K562 (cell line): ENCODE data around the gene CAPN10. TPM values are rescaled to one million over a fixed set of nuclear protein-coding genes. Genes with fewer than 3 reads are reported as not detected.

ENCODE experiments used
- JUN ChIP-seq, 2 experiments: sonication (generic) in 1 of 2; formaldehyde crosslinking in 1 of 2; IDR thresholded peaks; 2 replicates each; pipeline versions ENCODE4 v1.6.1 to v1.8.0; 2012 to 2022; ENCODE audit warnings: borderline replicate concordance in 2 of 2, mild to moderate bottlenecking in 2 of 2, improper control_type of control experiment in 1 of 2, low read depth in 1 of 2, low read length in 1 of 2, missing genetic modification reagents in 1 of 2
- MGA ChIP-seq: fragments of 450-650 bp; IDR thresholded peaks from 2 replicates; pipeline ENCODE4 v1.6.1; 2016; ENCODE audit warnings: mild to moderate bottlenecking, moderate library complexity
- NCOA2 ChIP-seq, 2 experiments: fragments of 450-650 bp; IDR thresholded peaks; 2 replicates each; pipeline ENCODE4 v1.6.1; 2018; ENCODE audit warnings: mild to moderate bottlenecking in 2 of 2, moderate library complexity in 1 of 2; ENCODE audit not compliant: partially characterized antibody in 2 of 2
- RBM25 ChIP-seq: fragments of 200-400 bp; formaldehyde crosslinking; IDR thresholded peaks from 2 replicates; pipeline ENCODE4 v1.6.1; 2018; ENCODE audit warnings: low read length, low read depth, moderate library complexity; ENCODE audit not compliant: severe bottlenecking
- ZNF277 ChIP-seq: fragments of 250-450 bp; sonication (Bioruptor Pico); IDR thresholded peaks from 2 replicates; pipeline ENCODE4 v1.8.0; 2022; ENCODE audit warnings: inconsistent platforms, mild to moderate bottlenecking, moderate library complexity, borderline replicate concordance
- ZNF583 ChIP-seq: fragments of 250-450 bp; sonication (Bioruptor Pico); IDR thresholded peaks from 2 replicates; pipeline ENCODE4 v1.4.0; 2020
- polyA plus RNA-seq, 8 experiments: library from polyadenylated mRNA; depleted of rRNA in 4 of 8; stranded (reverse) in 5 of 8; unstranded in 3 of 8; fragments of >200 nt; fragmentation: Nextera tagmentation in 2 of 8; fragmentation: Illumina TruSeq in 1 of 8; extraction: Ambion mirVana in 2 of 8; extraction: Trizol in 1 of 8; gene quantifications; 2 replicates each; pipeline versions ENCODE4 v1.2.1 to v1.2.3, GENCODE V29; 2011 to 2014; ENCODE audit warnings: inconsistent platforms in 1 of 8, missing spikeins in 1 of 8
- total RNA-seq, 7 experiments: library from RNA; depleted of rRNA in 6 of 7; stranded (reverse); fragments of >200 nt in 6 of 7; fragmentation: Illumina TruSeq in 2 of 7; extraction: Trizol in 2 of 7; gene quantifications; 2 replicates each; pipeline versions ENCODE4 v1.2.1 to v1.2.3, GENCODE V29; 2011 to 2021; ENCODE audit warnings: low replicate concordance in 1 of 7

Gene CAPN10
- total and polyA plus RNA-seq, 9 of the 15 experiments (the other 6 are each of a cell fraction or from before 2014, with no cell fraction given) = 0.08 to 26.1 (median 8.4) TPM

- TF ChIP-seq MGA (no peak), ZNF277 (CRISPR knock-in tag) (no peak), JUN (IDR thresholded peaks at IDR 0.05; ENCODE audit: borderline replicate concordance, low read depth, low read length) (no peak), JUN (CRISPR knock-in tag; IDR thresholded peaks at IDR 0.05; ENCODE audit: borderline replicate concordance) (no peak), RBM25 (no peak), ZNF583 (CRISPR knock-in tag) (no peak), NCOA2 (IDR thresholded peaks at IDR 0.05; ENCODE audit: partially characterized antibody in 2 of 2) (no peak)
Measured at GRCh38 chr2:240636563-240637115, 50.1 kb downstream of the CAPN10 start (continued).
